ENCODE data around the gene KIF16B.

Gene KIF16B

DNA sequence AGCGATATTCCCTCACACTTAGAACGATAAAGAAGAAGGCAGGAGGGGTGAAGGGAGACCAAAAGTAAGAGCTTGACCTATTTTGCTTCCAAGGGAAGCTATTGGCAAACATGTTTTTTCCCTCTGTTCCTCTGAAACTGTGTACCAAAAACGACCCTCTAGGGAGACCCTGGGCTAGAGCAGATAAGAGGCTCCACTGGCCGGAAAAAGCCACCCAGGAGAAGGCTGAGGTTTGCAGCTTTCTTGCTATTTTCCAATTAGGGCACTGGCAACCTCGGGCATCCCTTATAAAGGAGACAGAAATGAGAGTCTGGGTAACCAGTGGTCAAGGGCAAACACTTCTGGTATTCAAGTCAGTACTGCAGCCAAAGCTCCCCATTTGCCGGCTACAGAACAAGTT lies 168.0 kb downstream of the KIF16B start:
- Mint-ChIP-seq H3K36me3 (ENCODE audit: low read depth) (peaks cover 62% of the 10 kb centered on the region), H3K4me1 (ENCODE audit: low read depth) (no peaks in the 10 kb centered on the region), H3K27ac (no peak overlapping the region), H3K27me3 (no peaks in the 10 kb centered on the region), H3K9me3 (no peaks in the 10 kb centered on the region), H3K4me3 (no peak overlapping the region)
- intact Hi-C loops (cut with micrococcal nuclease) = no loop called here

DNA sequence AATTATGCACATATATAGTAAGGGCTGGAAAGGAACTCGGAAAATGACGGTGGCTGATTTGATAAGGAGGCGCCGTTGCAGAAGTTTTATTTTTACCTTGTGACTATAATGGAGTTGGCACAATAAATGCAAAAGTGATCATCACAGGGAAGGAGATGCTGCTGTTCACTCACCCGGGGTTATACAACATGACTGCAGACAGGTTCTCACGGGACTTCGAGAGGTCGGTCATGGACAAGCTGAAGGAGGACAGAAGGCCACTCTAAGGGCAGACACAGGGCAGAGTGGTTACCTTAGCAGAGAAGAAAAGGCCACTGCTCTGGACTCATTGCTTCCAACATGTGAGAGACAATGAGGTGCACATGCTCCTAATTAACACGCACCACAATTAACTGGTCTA lies 168.6 kb downstream of the KIF16B start:
- H3K9me3 Mint-ChIP-seq = no peaks in the 10 kb centered on the region
- H3K27ac Mint-ChIP-seq = no peak overlapping the region
- H3K36me3 Mint-ChIP-seq (ENCODE audit: low read depth) = peaks cover 64% of the 10 kb centered on the region
- H3K4me1 Mint-ChIP-seq (ENCODE audit: low read depth) = no peaks in the 10 kb centered on the region
- no peaks in the 10 kb centered on the region for H3K27me3 Mint-ChIP-seq
- no peak overlapping the region for H3K4me3 Mint-ChIP-seq
- intact Hi-C loops (cut with micrococcal nuclease) = no loop called here

DNA sequence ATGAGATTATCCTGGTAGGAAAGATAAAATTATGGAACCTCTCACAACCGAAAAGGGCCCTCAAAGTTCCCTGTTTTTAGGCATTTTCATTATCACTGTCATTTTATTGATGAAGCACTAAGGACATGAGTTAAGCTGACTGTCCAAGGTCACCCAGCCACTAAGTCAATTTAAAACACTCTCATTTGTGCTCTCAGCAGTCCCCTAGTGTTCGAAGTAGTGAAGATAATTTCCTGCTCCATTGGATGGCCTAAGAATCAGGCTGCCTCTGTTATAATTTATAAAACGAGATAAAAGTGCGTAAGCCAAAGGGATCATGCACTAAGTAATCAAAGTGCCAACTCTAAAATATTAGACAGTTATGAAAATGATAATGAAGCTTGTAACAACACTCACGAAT lies 169.1 kb downstream of the KIF16B start:
- Mint-ChIP-seq H3K4me1 (ENCODE audit: low read depth) (no peaks in the 10 kb centered on the region), H3K9me3 (no peaks in the 10 kb centered on the region), H3K4me3 (no peak overlapping the region), H3K27me3 (no peaks in the 10 kb centered on the region), H3K36me3 (ENCODE audit: low read depth) (peaks cover 63% of the 10 kb centered on the region), H3K27ac (no peak overlapping the region)
- intact Hi-C loops (cut with micrococcal nuclease) = no loop called here

DNA sequence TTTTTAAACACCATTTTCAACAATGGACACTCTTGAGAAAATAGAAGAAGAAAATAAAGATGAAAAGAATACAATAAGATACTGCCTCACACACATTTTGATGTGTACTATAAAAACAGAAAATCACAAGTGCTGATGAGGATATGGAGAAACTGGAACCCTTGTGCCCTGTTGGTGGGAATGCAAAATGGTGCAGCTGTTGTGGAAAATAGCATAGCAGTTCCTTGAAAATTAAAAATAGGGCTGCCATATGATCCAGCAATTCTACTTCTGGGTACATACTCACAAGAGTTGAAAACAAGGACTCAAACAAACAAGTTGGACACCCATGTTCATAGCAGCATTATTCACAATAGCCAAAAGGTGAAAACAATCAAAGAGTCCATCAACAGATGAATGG lies 173.0 kb downstream of the KIF16B start:
- Mint-ChIP-seq H3K4me1 (ENCODE audit: low read depth) (no peaks in the 10 kb centered on the region), H3K27ac (no peak overlapping the region), H3K4me3 (no peak overlapping the region), H3K36me3 (ENCODE audit: low read depth) (peaks cover 58% of the 10 kb centered on the region), H3K27me3 (no peaks in the 10 kb centered on the region), H3K9me3 (no peaks in the 10 kb centered on the region)
- intact Hi-C loops (cut with micrococcal nuclease) = no loop called here

DNA sequence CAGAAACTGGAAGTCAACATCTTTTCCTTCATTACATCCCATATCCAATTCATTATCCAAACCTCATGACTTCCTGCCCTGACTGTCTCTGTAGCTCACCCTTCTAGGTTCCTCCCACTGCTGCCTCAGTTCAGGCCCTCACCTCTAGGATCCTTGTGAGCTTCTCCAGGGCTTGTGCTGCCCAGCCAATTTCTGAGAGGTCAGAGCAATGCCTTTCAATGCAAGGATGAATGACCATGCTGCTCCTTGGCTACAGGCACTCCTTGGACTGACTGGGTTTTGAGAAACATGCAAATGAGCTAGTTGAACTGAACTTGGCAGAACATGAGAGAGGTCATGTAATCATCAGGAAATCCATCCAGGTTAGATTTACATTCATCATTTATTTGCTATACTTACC lies 173.4 kb downstream of the KIF16B start:
- Mint-ChIP-seq H3K9me3 (no peaks in the 10 kb centered on the region), H3K36me3 (ENCODE audit: low read depth) (peaks cover 54% of the 10 kb centered on the region), H3K27ac (no peak overlapping the region), H3K27me3 (no peaks in the 10 kb centered on the region), H3K4me3 (no peak overlapping the region), H3K4me1 (ENCODE audit: low read depth) (no peaks in the 10 kb centered on the region)
- intact Hi-C loops (cut with micrococcal nuclease) = no loop called here

DNA sequence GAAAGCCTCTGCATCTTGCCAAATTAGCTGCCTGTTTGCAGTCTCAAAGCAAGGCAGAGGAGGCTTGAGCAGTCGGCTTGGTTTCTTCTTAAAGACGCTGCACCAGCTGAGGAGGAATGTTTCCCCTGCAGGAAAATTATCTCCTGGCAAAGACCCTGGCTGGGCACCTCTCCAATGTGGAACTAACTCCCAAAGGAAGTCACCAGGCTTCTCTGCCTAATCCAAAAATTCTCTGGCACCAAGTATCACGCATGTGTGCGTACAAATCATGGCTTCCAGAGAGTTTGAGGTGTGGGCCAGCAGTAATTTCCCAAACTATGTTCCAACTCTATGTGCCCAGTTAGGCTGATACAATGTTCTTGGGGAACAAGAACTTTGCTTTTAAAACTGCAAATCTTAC lies 176.2 kb downstream of the KIF16B start:
- no peak overlapping the region for H3K4me3 Mint-ChIP-seq
- intact Hi-C loops (cut with micrococcal nuclease) = no loop called here
- no peaks in the 10 kb centered on the region for H3K27me3 Mint-ChIP-seq
- no peak overlapping the region for H3K27ac Mint-ChIP-seq
- peaks cover 8% of the 10 kb centered on the region for H3K4me1 Mint-ChIP-seq (ENCODE audit: low read depth)
- no peaks in the 10 kb centered on the region for H3K9me3 Mint-ChIP-seq
- peaks cover 31% of the 10 kb centered on the region for H3K36me3 Mint-ChIP-seq (ENCODE audit: low read depth)

DNA sequence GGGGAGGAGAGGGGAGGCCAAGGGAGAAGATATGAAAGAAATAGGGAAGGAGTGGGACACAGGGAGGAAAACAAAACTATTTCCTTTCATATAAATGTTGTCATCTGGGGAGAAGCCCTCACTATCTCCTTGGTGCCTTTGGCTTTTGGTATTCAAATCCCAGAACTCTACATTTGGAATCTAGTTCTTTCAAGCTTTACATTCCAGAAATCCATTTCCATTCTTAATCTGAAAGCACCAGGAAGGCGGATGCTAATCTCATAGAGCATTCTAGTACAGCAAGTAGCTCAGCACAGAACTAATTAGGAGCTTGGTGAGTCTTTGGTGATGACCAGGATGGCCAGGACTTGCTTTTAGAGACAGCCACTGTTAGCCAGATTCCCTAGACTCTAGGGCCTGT lies 177.9 kb downstream of the KIF16B start:
- Mint-ChIP-seq H3K27me3 (no peaks in the 10 kb centered on the region), H3K27ac (no peak overlapping the region), H3K36me3 (ENCODE audit: low read depth) (peaks cover 29% of the 10 kb centered on the region), H3K9me3 (no peaks in the 10 kb centered on the region), H3K4me3 (no peak overlapping the region), H3K4me1 (ENCODE audit: low read depth) (peaks cover 25% of the 10 kb centered on the region)
- intact Hi-C loops (cut with micrococcal nuclease) = no loop called here

DNA sequence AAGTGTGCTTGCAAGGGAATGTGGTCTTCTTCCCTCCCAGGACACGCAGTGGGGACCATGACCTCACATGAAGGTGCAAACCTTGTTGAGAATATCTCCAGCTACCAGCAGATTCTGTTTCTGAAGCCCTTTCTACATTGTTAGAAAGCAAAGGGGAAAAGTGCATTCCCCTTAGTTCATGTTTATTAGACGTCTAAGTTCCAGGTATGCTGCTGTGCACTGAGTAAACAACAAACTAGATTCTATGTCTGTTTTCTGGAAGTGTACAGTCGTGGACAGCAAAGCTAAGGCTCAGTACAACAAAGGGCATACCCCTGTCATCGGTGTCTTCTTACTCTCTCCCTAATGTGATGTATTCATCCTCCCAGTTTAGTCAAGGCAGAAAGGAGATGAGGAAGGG lies 178.5 kb downstream of the KIF16B start:
- Mint-ChIP-seq H3K4me1 (ENCODE audit: low read depth) (peaks cover 26% of the 10 kb centered on the region), H3K9me3 (no peaks in the 10 kb centered on the region), H3K4me3 (no peak overlapping the region), H3K36me3 (ENCODE audit: low read depth) (peaks cover 26% of the 10 kb centered on the region), H3K27ac (no peak overlapping the region), H3K27me3 (no peaks in the 10 kb centered on the region)
- intact Hi-C loops (cut with micrococcal nuclease) = no loop called here

DNA sequence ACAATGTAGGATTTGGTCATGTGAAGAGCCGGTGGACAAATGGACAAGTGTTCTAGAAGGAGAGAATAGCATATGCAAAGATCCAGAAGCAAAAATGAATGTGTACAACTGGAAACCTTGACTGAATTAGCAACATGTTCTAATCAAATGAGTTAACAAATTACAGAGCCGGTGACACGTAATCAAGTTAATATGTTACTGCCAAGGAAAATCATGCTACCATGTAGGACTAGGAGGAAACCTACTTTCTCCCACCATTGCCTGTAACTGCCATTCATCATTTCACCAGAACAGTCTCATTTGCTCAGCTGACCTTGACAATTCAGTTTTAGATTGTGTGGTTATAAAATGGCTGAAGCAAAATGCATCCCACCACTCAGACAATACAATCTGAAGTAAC lies 179.4 kb downstream of the KIF16B start:
- peaks cover 20% of the 10 kb centered on the region for H3K36me3 Mint-ChIP-seq (ENCODE audit: low read depth)
- intact Hi-C loops (cut with micrococcal nuclease) = no loop called here
- no peaks in the 10 kb centered on the region for H3K9me3 Mint-ChIP-seq

DNA sequence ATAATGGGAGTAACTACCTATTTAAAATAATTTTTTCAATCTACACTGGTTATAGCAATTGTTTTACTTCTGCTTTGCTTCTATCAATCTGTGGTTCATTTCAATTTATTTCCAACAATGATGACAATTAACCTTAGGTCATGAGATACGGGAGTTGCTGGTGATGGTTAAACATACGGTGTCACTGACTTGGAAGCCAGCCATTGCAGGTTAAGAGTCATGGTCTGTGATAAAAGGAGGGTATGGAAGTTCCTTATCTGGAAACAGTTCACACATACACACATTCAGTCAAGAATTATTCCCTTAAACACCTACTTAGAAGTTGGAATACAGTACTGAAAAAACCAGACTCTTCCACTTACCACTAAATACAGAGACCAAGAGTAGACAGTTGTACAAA lies 180.0 kb downstream of the KIF16B start:
- intact Hi-C loops (cut with micrococcal nuclease) = no loop called here
- Mint-ChIP-seq H3K4me1 (ENCODE audit: low read depth) (peaks cover 26% of the 10 kb centered on the region), H3K4me3 (no peak overlapping the region), H3K27ac (no peak overlapping the region), H3K36me3 (ENCODE audit: low read depth) (peaks cover 15% of the 10 kb centered on the region), H3K9me3 (no peaks in the 10 kb centered on the region), H3K27me3 (no peaks in the 10 kb centered on the region)

More for the DNA sequence above, 179.4 kb downstream of the KIF16B start:
- no peak overlapping the region for H3K4me3 Mint-ChIP-seq
- peaks cover 26% of the 10 kb centered on the region for H3K4me1 Mint-ChIP-seq (ENCODE audit: low read depth)
- H3K27me3 Mint-ChIP-seq = no peaks in the 10 kb centered on the region
- no peak overlapping the region for H3K27ac Mint-ChIP-seq

DNA sequence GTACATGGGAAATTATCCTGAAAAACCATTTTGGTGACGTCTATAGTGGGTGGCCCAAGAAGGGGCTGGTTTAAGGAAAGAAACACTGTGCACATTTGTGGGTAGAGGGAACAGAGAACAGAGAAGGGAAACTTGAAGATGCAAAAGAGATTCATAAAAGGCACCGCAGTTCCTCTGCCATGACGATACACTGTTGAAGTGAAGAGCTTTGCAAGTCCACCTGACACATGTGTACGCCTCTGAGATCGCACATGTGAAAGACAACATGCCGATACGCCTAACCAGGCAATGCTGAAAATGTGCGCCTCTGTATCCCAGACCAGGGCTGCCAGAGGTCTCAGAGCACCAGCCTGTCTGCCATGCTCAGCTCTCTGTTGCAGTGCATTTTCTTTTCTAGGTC lies 180.9 kb downstream of the KIF16B start:
- Mint-ChIP-seq H3K27me3 (no peaks in the 10 kb centered on the region), H3K4me3 (no peak overlapping the region), H3K9me3 (no peaks in the 10 kb centered on the region), H3K4me1 (ENCODE audit: low read depth) (peaks cover 26% of the 10 kb centered on the region), H3K27ac (no peak overlapping the region), H3K36me3 (ENCODE audit: low read depth) (peaks cover 8% of the 10 kb centered on the region)
- intact Hi-C loops (cut with micrococcal nuclease) = no loop called here

DNA sequence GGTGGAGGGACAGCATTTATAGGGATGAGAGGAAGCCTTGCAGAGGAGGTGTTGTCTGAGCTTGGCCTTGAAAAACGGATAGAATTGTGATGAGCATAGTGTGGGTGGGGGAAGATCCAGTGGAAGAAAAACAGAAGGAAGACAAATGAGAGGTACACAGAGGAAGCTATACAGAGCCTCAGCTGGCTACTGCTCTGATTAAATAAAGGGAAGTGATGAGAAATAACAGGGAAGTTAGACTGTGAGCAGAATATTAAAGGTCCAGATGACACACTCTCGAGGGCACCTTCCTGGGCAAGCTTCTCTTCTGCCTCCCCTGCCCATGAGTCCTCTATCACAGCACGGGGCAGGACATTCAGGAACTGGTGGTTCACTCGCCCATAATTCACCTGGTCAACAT lies 182.3 kb downstream of the KIF16B start:
- Mint-ChIP-seq H3K9me3 (no peaks in the 10 kb centered on the region), H3K27ac (peak overlapping the region; percentile 5), H3K36me3 (ENCODE audit: low read depth) (peaks cover 8% of the 10 kb centered on the region), H3K4me3 (no peak overlapping the region), H3K27me3 (no peaks in the 10 kb centered on the region), H3K4me1 (ENCODE audit: low read depth) (peaks cover 26% of the 10 kb centered on the region)
- intact Hi-C loops (cut with micrococcal nuclease) = no loop called here

DNA sequence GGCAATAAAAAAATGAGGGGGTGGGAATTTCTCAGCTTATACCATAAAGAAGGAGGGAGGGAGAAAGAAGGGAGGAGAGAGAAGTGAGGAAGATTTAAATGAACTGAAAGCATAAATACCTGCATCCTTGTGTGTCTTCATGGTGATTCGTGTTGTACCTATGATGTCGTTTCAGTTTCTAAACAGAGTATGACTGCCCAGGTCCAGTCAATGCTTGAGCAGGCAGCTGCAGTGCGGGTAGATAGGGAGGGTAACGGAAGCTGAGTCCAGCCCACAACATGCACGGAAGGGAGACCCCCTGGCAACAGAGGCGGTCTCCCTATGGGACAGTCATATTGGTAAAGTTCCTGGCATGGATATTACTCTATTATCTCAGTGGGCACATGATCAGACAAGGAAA lies 184.5 kb downstream of the KIF16B start:
- Mint-ChIP-seq H3K36me3 (ENCODE audit: low read depth) (peaks cover 22% of the 10 kb centered on the region), H3K27me3 (no peaks in the 10 kb centered on the region), H3K27ac (no peak overlapping the region), H3K4me3 (no peak overlapping the region), H3K4me1 (ENCODE audit: low read depth) (peaks cover 26% of the 10 kb centered on the region), H3K9me3 (no peaks in the 10 kb centered on the region)
- intact Hi-C loops (cut with micrococcal nuclease) = no loop called here

DNA sequence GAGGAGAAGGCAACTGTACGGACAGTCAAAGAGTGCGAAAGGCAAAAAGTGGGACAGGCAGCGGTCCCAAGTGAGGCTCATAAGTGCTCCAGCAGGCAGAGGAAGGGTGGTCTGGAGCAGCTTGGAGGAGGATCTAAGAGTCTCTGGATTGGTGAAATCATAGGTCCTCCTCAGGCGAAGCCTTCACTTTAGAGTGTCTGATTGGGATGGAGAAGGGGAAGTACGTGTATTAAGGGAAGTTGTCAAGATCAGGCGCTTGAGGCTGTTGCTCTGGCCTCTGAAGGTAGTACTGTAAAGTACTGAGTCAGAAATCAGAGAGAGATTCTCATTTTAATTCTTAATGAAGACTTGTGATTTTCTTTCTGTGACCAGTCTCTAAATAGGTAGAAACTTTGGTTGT lies 185.6 kb downstream of the KIF16B start:
- Mint-ChIP-seq H3K4me1 (ENCODE audit: low read depth) (peaks cover 24% of the 10 kb centered on the region), H3K27ac (no peak overlapping the region), H3K27me3 (no peaks in the 10 kb centered on the region), H3K9me3 (no peaks in the 10 kb centered on the region), H3K36me3 (ENCODE audit: low read depth) (peaks cover 22% of the 10 kb centered on the region), H3K4me3 (no peak overlapping the region)
- intact Hi-C loops (cut with micrococcal nuclease) = no loop called here

DNA sequence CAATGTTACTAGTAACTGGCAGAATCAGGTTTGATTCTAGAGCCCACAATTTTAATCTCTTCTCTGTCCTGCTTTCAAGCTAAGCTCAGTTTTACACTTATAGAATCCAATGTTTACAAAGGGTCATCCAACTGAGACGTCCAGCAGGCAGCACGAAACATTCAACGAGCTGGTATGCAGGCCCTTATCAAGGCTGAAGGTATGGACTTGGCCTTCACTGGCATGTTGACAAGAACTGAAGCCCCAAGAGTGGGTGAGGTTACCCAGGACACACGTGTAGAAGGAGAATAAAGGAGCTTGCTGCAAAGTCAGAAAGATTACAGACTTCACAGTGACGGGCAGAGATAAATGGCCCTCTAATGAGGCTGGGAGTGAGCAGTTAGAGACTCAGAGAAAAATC lies 187.4 kb downstream of the KIF16B start:
- Mint-ChIP-seq H3K27ac (no peak overlapping the region), H3K36me3 (ENCODE audit: low read depth) (peaks cover 22% of the 10 kb centered on the region), H3K9me3 (no peaks in the 10 kb centered on the region), H3K4me1 (ENCODE audit: low read depth) (peaks cover 6% of the 10 kb centered on the region), H3K27me3 (no peaks in the 10 kb centered on the region), H3K4me3 (no peak overlapping the region)
- intact Hi-C loops (cut with micrococcal nuclease) = no loop called here

DNA sequence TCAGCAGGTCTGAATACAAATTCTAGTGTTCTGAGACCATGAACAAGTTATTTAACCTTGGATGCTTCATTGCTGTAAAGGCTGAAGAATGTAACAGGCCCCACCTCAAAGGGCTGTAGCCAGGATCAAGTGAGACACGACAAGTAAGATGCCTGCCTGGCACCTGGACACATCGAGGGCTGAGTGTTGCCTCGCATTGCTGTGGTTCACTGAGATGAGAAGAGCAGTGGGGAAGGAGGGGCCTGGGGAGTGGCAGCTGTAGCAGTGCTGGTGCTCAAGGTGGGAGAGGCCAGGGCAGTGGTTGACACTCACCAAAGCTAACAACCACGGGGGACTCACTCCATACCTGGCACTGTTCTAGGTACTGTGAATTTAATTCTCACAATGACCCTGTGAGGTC lies 187.8 kb downstream of the KIF16B start:
- intact Hi-C loops (cut with micrococcal nuclease) = no loop called here
- H3K4me3 Mint-ChIP-seq = no peak overlapping the region
- H3K4me1 Mint-ChIP-seq (ENCODE audit: low read depth) = peaks cover 2% of the 10 kb centered on the region
- H3K27ac Mint-ChIP-seq = no peak overlapping the region
- H3K36me3 Mint-ChIP-seq (ENCODE audit: low read depth) = peaks cover 23% of the 10 kb centered on the region
- no peaks in the 10 kb centered on the region for H3K9me3 Mint-ChIP-seq
- no peaks in the 10 kb centered on the region for H3K27me3 Mint-ChIP-seq

Data from dendritic cell treated with granulocyte-macrophage colony-stimulating factor and Interleukin-4, amounts not matched to agents 40 ng/mL and 50 ng/mL, for 4 days (primary cell).